Mucosa of descending colon (tissue), 3 donors: ENCODE measurements around the gene TMEM244. TPM values are rescaled to one million over a fixed set of nuclear protein-coding genes. Genes with fewer than 3 reads are reported as not detected.

Experiments
- ATAC-seq: fragments of 200-7000 bp; cut with Tn5 transposase; one replicate; pipeline ENCODE4 v1.9.1; 2020; ENCODE audit warnings: mild to moderate bottlenecking, moderate library complexity
- DNase-seq, 3 donors: peaks; one replicate each; pipeline ENCODE4 v3.0.0-alpha.2; 2020
- H3K36me3 ChIP-seq: fragments of 200-600 bp; one replicate; pipeline ENCODE4 v1.8.0; 2021; ENCODE audit warnings: low read depth, mild to moderate bottlenecking
- H3K4me1 ChIP-seq: fragments of 200-600 bp; one replicate; pipeline ENCODE4 v1.8.0; 2021; ENCODE audit warnings: low read depth, mild to moderate bottlenecking
- H3K4me3 ChIP-seq: fragments of 200-600 bp; one replicate; pipeline ENCODE4 v1.8.0; 2021; ENCODE audit warnings: mild to moderate bottlenecking
- H3K9me3 ChIP-seq: fragments of 200-600 bp; one replicate; pipeline ENCODE4 v1.8.0; 2021; ENCODE audit warnings: mild to moderate bottlenecking
- intact Hi-C, 2 donors: fragments of 100-400 bp; cut with DNase I in 1 of 2; cut with micrococcal nuclease in 1 of 2; formaldehyde crosslinking; loops; one replicate each; pipeline versions ENCODE4 v1.11.0 to v1.11.1; 2022; cut with DNase I, micrococcal nuclease
- long read RNA-seq, 2 donors: library from polyadenylated mRNA; unstranded; transcript quantifications; one replicate each; pipeline ENCODE4 v2.0.0, GENCODE V29; 2019 to 2021
- total RNA-seq, 3 donors: library from RNA; stranded (reverse); fragmentation: NEBNext Ultra II Directional in 2 of 3; extraction: Animal tissue kit (Norgen Biotek cat#: 25700) in 2 of 3; gene quantifications; one replicate each; pipeline versions ENCODE4 v1.2.1 to v1.2.4, GENCODE V29; 2021 to 2023
- TF ChIP-seq, protein P1 (sequence below): fragments of 200-600 bp; IDR thresholded peaks from one replicate; pipeline ENCODE4 v1.8.0; 2022; ENCODE audit warnings: antibody characterized with exemption, mild to moderate bottlenecking
- donor health status: DM: no; HTN: no; CAD: no; lungs with moderate emphysema.
- donor health status: DM: no; HTN: no; CAD: no.
- donor health status: DM: no; HTN: yes; CAD: no.

Gene TMEM244, protein sequence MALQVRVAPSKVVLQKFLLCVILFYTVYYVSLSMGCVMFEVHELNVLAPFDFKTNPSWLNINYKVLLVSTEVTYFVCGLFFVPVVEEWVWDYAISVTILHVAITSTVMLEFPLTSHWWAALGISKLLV
- not detected for total RNA-seq
- long read RNA-seq, donor 1: 0 reads
- long read RNA-seq, donor 2: 0 reads

GRCh38 chr6:129860908-129861665, at the start of gene TMEM244:
Gene TMEM244, minus strand, starts transcription at chr6:129861315. Its CDS starts 127 bp downstream, at chr6:129861188.
- H3K4me3 ChIP-seq: no peak within 1 kb of the TSS
- H3K9me3 ChIP-seq: no peaks in the 10 kb centered on the region
- ATAC-seq (peak; percentile 50), DNase-seq (no peak)
- intact Hi-C loops: no loop called here
- TF ChIP-seq, protein P1, sequence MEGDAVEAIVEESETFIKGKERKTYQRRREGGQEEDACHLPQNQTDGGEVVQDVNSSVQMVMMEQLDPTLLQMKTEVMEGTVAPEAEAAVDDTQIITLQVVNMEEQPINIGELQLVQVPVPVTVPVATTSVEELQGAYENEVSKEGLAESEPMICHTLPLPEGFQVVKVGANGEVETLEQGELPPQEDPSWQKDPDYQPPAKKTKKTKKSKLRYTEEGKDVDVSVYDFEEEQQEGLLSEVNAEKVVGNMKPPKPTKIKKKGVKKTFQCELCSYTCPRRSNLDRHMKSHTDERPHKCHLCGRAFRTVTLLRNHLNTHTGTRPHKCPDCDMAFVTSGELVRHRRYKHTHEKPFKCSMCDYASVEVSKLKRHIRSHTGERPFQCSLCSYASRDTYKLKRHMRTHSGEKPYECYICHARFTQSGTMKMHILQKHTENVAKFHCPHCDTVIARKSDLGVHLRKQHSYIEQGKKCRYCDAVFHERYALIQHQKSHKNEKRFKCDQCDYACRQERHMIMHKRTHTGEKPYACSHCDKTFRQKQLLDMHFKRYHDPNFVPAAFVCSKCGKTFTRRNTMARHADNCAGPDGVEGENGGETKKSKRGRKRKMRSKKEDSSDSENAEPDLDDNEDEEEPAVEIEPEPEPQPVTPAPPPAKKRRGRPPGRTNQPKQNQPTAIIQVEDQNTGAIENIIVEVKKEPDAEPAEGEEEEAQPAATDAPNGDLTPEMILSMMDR: no peak
- no peaks in the 10 kb centered on the region for H3K36me3 ChIP-seq
- no peaks in the 10 kb centered on the region for H3K4me1 ChIP-seq

- intact Hi-C loops: no loop called here
- TF ChIP-seq, protein P1: no peak
- no peaks in the 10 kb centered on the region for H3K36me3 ChIP-seq
- DNase-seq (no peak), ATAC-seq (no peak)
- H3K4me3 ChIP-seq: no peak overlapping the region
- no peaks in the 10 kb centered on the region for H3K4me1 ChIP-seq
- no peaks in the 10 kb centered on the region for H3K9me3 ChIP-seq
These were observed 47.7 kb upstream of the TMEM244 start for GRCh38 chr6:129908858-129909257.

DNA sequence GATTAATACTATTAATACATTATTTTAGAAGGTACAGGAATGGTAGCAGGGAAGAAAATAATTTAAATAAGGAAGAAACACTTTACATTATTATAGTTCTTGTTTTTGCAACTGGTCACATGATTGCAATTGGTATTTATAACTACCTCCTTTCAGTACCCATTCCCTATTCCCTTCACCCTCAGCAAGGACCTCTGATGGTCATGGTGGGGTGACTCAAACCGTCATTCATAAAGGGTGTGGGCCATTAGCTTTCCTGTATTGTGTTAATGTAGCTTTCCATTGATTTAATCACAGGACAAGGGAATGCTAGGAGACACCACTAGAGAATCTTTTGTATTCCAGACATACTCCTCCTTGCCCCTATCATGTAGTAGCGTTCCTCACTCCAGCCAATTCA, 47.2 kb upstream of the TMEM244 start:
- ATAC-seq (no peak), DNase-seq (no peak)
- intact Hi-C loops: no loop called here
- TF ChIP-seq, protein P1: no peak
- H3K9me3 ChIP-seq: no peaks in the 10 kb centered on the region
- H3K4me1 ChIP-seq: no peaks in the 10 kb centered on the region
- no peaks in the 10 kb centered on the region for H3K36me3 ChIP-seq
- no peak overlapping the region for H3K4me3 ChIP-seq

DNA sequence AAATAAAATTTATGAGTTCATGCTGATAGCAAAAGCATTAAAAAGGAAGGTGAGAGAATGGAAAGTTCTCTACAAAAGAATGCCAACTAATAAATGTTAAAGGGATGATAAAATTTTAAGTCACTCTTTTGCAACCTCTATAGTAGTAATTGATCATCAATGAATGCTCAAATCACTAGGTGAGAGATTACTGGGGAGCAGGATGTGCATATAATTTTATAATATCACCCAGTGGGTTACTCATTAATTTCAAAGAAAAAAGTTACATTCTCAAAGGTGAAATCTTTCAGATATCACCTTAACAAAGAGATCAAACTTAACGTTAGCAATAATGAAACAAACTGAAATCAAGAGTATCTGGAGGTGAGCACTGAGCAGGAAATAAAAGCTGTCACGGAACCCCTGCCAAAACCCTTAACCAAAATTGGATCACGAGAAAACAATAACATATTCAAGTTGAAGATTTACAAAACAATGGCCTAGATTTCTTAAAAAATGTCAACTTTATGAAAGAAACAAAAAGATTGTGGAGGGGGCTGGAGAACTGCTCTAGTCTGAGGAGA, 45.5 kb upstream of the TMEM244 start:
- H3K4me3 ChIP-seq: no peak overlapping the region
- TF ChIP-seq, protein P1: no peak
- no peak for DNase-seq
- no peaks in the 10 kb centered on the region for H3K9me3 ChIP-seq
- ATAC-seq: no peak
- H3K4me1 ChIP-seq: no peaks in the 10 kb centered on the region
- intact Hi-C loops: no loop called here
- H3K36me3 ChIP-seq: no peaks in the 10 kb centered on the region

GRCh38 chr6:129903082-129903481, 42.0 kb upstream of the TMEM244 start:
- intact Hi-C loops: no loop called here
- DNase-seq: no peak

More at GRCh38 chr6:129903082-129903481, 42.0 kb upstream of the TMEM244 start:
- TF ChIP-seq, protein P1: no peak
- no peaks in the 10 kb centered on the region for H3K36me3 ChIP-seq
- no peaks in the 10 kb centered on the region for H3K9me3 ChIP-seq
- no peak overlapping the region for H3K4me3 ChIP-seq
- no peaks in the 10 kb centered on the region for H3K4me1 ChIP-seq
- ATAC-seq: no peak
